ENCODE measurements around the gene PRUNE1.

Gene PRUNE1

DNA sequence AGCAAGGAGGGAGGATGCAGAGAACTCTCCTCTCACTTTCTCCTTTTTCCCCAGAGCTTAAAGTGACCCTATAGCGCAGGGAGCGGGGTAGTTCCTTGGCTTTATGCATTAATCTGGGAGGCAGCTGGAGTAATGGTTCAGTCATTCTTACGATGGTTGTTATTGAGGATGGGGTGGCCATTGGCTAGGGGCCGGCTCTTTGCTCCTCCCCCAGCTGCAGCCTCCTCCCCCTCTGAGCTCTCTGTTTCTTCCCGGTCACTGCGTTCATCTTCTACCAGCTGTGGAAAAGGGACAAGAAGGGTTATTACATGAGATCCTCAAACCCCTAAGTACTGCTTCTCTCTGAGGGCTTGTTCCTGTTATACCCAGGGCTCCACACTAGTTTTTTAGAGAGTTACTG lies 42.2 kb upstream of the PRUNE1 start:
- DNase-seq (ENCODE audit: low read depth) = no peak
- TF ChIP-seq, protein P1, sequence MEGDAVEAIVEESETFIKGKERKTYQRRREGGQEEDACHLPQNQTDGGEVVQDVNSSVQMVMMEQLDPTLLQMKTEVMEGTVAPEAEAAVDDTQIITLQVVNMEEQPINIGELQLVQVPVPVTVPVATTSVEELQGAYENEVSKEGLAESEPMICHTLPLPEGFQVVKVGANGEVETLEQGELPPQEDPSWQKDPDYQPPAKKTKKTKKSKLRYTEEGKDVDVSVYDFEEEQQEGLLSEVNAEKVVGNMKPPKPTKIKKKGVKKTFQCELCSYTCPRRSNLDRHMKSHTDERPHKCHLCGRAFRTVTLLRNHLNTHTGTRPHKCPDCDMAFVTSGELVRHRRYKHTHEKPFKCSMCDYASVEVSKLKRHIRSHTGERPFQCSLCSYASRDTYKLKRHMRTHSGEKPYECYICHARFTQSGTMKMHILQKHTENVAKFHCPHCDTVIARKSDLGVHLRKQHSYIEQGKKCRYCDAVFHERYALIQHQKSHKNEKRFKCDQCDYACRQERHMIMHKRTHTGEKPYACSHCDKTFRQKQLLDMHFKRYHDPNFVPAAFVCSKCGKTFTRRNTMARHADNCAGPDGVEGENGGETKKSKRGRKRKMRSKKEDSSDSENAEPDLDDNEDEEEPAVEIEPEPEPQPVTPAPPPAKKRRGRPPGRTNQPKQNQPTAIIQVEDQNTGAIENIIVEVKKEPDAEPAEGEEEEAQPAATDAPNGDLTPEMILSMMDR (IDR thresholded peaks at IDR 0.05; ENCODE audit: insufficient read depth, low read depth, low read length, missing control alignments) = no peak
- H3K4me3 ChIP-seq (ENCODE audit: low read length) = no peak overlapping the region

DNA sequence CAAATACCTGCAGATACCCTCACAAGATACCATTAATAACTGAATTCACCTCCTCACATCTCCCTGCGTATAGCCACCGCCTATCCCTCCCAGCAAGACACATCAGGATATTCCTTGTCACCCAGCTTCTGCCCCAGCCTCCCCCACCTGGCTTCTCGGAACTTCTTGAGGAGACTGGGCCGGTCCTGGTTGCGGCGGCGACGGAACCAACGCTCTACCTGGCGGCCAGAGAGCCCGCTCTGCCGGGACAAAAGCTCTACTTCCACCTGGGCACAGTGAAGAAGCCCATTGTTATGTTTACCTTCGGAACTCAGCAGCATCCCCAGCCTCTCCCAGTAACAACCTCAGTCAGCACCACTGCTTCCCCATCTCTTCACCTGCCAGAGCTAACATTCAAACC lies 40.3 kb upstream of the PRUNE1 start:
- TF ChIP-seq, protein P1 (IDR thresholded peaks at IDR 0.05; ENCODE audit: insufficient read depth, low read depth, low read length, missing control alignments) = no peak
- no peak for DNase-seq (ENCODE audit: low read depth)
- no peak overlapping the region for H3K4me3 ChIP-seq (ENCODE audit: low read length)

GRCh38 chr1:150968491-150968890 lies 39.8 kb upstream of the PRUNE1 start:
- TF ChIP-seq, protein P1 (IDR thresholded peaks at IDR 0.05; ENCODE audit: insufficient read depth, low read depth, low read length, missing control alignments) = no peak
- H3K4me3 ChIP-seq (ENCODE audit: low read length) = no peak overlapping the region
- no peak for DNase-seq (ENCODE audit: low read depth)

GRCh38 chr1:150969626-150970025 lies 38.6 kb upstream of the PRUNE1 start:
- TF ChIP-seq, protein P1 (IDR thresholded peaks at IDR 0.05; ENCODE audit: insufficient read depth, low read depth, low read length, missing control alignments) = no peak
- no peak overlapping the region for H3K4me3 ChIP-seq (ENCODE audit: low read length)
- DNase-seq (ENCODE audit: low read depth) = no peak

DNA sequence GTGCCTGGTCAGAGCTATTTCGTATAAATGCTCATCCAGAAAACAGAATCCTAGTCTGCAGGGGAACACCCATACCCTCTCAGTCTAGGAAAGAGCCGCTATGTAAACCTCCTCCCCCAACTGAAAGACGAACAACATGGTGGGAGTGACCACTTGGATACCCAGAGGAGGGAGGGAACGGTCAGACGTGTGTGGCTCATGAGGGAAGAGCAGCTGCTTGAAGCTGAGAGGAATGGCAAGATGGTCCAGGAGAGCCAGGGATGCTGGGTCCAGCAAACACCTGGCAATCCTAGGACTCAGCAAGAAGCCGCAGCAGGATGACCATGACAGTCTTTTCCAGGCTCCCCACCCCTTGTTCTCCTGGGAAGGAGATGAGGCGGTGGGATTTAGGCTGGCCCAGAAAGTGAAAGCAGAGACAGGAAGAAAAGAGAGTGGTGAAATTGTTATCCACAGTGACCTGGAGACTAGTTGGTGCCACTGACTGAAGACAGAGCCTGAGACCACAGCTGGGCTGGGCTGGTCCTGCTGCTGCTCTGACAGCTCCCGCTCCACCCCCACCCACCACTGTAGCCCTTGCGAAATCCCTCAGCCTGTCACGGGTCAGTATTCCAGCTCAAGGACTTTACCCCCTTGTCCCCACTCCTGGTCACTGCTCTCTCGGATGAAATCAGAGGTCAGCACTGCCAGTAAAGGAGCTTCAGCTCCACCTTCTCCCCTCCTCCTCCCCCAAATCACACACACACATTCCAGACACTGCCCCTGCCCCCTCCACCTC lies 37.3 kb upstream of the PRUNE1 start:
- peak; percentile 30 for DNase-seq (ENCODE audit: low read depth)
- no peak overlapping the region for H3K4me3 ChIP-seq (ENCODE audit: low read length)
- TF ChIP-seq, protein P1 (IDR thresholded peaks at IDR 0.05; ENCODE audit: insufficient read depth, low read depth, low read length, missing control alignments) = no peak

DNA sequence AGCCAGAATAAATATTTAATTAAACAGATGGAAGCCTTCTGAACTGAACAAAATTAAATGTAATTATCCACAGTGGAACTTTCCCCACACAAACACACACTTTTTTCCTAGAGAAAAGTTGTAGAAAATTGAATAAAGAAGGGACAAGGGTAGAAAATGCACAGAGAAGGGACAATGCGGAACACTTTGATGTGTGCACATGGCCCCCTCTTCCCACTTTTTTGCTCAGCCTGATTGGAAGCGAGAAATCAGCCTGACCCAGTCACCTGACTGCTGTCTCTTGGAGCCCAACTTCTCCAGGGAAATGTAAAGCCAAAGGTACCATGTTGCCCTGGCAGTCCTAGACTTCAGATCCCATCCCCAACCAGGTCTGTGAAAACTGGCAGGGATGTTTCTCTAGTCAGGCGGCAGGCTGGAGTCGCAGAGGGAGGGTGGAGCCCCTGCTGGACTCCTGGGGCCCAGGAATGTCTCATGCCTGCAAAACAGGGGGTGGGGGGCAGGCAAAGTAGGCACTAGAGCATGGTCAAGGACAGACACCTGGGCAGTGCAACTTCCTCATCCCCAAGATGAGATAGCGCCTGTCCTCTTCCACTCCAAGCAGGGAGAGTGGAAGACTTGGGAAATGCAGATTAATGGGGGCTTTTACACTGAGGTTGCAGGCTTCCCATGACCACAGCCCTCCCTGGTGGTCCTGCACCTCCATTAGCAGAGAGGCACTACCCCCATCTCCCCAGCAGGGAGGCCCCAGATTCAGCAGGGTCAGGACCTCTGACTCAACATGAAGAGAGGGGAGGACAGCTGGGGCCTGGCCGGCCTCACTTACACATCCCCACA lies 36.4 kb upstream of the PRUNE1 start:
- H3K4me3 ChIP-seq (ENCODE audit: low read length) = no peak overlapping the region
- DNase-seq (ENCODE audit: low read depth) = no peak
- TF ChIP-seq, protein P1 (IDR thresholded peaks at IDR 0.05; ENCODE audit: insufficient read depth, low read depth, low read length, missing control alignments) = no peak
